ENCODE data around the gene LMOD3.

Gene LMOD3

DNA sequence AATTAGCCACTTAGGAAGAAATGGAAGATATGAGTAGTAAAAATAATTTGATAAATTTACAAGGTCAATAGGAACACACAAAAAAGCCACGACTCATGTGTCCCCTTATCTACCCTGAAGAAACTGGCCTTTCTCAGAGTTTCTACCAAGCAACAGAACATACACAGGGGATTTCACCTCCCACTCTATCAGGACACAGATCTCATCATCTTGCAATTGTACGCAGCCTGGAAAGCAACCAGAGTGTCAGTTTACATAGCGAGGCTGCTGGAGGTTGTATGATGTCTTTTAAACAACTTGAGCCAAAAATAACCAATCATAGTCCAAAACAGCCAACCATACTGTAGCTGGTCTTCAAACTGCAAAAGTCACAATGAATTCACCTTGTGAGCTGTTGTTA lies 19.7 kb upstream of the LMOD3 start:
- TF ChIP-seq FOXP2 (optimal IDR thresholded peaks at IDR 0.05; ENCODE audit: borderline replicate concordance, extremely low read depth, extremely low read length, insufficient read depth): no peak

DNA sequence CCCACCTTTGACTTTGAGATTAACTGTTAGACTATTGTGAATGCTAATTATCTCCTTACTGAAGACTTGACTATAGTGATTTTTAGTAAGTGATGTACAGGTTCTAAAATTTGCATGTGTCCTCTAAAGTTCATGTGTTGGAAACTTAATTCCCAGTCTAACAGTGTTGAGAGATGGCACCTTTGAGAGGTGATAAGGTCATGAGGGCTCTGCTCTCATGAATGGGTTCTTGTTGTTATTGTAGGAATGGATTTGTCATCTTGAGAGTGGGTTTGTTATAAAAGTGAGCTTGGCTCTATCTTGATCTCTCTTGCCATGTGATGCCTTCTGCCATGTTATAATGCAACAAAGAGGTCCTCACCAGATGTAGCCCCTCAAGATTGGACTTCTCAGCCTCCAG lies 18.9 kb upstream of the LMOD3 start:
- no peak for TF ChIP-seq POLR2AphosphoS5 (IDR thresholded peaks at IDR 0.05; ENCODE audit: low read depth, low read length)
- no peak for TF ChIP-seq TAF1 (IDR thresholded peaks at IDR 0.05; ENCODE audit: borderline replicate concordance, insufficient read depth, low read length)
- TF ChIP-seq SIN3A (IDR thresholded peaks at IDR 0.05; ENCODE audit: borderline replicate concordance, insufficient read depth, low read length): no peak
- no peak for TF ChIP-seq FOXP2 (optimal IDR thresholded peaks at IDR 0.05; ENCODE audit: borderline replicate concordance, extremely low read depth, extremely low read length, insufficient read depth)
- TF ChIP-seq REST (IDR thresholded peaks at IDR 0.05; ENCODE audit: insufficient read depth in 1 of 2, low read depth in 2 of 2, low read length in 2 of 2): no peak

DNA sequence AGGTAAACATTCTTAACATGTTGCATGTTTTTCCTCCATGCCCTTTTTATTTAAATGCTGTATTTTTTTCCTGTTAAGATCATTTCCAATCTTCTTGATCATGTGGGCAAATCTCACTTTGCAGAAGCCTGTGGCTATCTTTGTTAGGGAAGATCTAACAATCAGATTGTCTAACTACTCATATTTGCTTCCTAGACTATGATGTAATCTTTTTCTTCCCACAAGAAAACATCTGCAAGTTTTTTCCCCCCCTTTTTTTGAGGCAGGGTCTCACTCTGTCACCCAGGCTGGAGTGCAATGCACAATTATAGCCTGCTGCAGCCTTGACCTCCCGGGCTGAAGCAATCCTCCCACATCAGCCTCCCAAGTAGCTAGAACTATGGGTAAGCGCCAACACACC lies 15.0 kb upstream of the LMOD3 start:
- TF ChIP-seq REST (IDR thresholded peaks at IDR 0.05; ENCODE audit: insufficient read depth in 1 of 2, low read depth in 2 of 2, low read length in 2 of 2): no peak
- no peak for TF ChIP-seq FOXP2 (optimal IDR thresholded peaks at IDR 0.05; ENCODE audit: borderline replicate concordance, extremely low read depth, extremely low read length, insufficient read depth)
- TF ChIP-seq POLR2AphosphoS5 (IDR thresholded peaks at IDR 0.05; ENCODE audit: low read depth, low read length): no peak
- no peak for TF ChIP-seq TAF1 (IDR thresholded peaks at IDR 0.05; ENCODE audit: borderline replicate concordance, insufficient read depth, low read length)
- no peak for TF ChIP-seq SIN3A (IDR thresholded peaks at IDR 0.05; ENCODE audit: borderline replicate concordance, insufficient read depth, low read length)

DNA sequence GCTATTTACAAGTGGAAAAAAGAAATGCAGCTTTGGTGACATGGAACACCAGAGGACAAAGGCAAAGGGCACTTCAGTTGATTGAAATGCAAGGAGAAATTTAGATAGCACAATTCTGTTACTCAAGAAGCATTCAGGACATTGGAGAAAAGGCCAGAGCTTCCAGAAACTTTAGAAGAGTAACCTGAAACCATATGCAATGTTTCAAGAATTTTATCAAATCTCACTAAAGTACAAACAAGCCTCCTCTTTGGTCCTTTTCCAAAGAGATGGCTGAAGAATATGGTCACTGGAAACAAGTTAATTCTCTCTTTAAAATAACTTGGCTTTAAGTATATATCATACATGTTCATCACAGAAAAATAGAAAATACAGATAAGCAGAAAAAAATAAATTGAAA lies 14.6 kb upstream of the LMOD3 start:
- TF ChIP-seq FOXP2 (optimal IDR thresholded peaks at IDR 0.05; ENCODE audit: borderline replicate concordance, extremely low read depth, extremely low read length, insufficient read depth) (no peak), POLR2AphosphoS5 (IDR thresholded peaks at IDR 0.05; ENCODE audit: low read depth, low read length) (no peak), TAF1 (IDR thresholded peaks at IDR 0.05; ENCODE audit: borderline replicate concordance, insufficient read depth, low read length) (no peak), SIN3A (IDR thresholded peaks at IDR 0.05; ENCODE audit: borderline replicate concordance, insufficient read depth, low read length) (no peak), REST (IDR thresholded peaks at IDR 0.05; ENCODE audit: insufficient read depth in 1 of 2, low read depth in 2 of 2, low read length in 2 of 2) (no peak)

DNA sequence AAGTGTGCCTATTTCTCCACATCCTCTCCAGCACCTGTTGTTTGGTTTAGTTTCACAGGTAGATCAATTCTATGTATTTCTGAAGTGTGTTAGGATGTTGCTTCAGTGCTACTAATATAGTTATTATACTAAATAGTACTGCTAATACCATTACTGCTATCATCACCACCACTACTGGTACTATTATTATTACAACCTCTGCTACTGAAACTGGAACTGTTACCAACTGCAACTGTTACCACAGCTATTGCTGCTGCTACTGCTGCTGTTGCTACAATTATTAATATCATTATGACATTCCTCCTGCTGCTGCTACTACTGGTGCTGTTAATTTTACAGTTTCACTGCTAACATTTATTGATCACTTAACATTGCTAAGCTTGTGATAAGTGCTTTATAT lies 8.3 kb upstream of the LMOD3 start:
- TF ChIP-seq FOXP2 (optimal IDR thresholded peaks at IDR 0.05; ENCODE audit: borderline replicate concordance, extremely low read depth, extremely low read length, insufficient read depth): no peak

GRCh38 chr3:69129531-69129930 lies 7.1 kb upstream of the LMOD3 start:
- no peak for TF ChIP-seq SIN3A (IDR thresholded peaks at IDR 0.05; ENCODE audit: borderline replicate concordance, insufficient read depth, low read length)
- TF ChIP-seq POLR2AphosphoS5 (IDR thresholded peaks at IDR 0.05; ENCODE audit: low read depth, low read length): no peak
- TF ChIP-seq REST (IDR thresholded peaks at IDR 0.05; ENCODE audit: insufficient read depth in 1 of 2, low read depth in 2 of 2, low read length in 2 of 2): no peak
- no peak for TF ChIP-seq TAF1 (IDR thresholded peaks at IDR 0.05; ENCODE audit: borderline replicate concordance, insufficient read depth, low read length)
- no peak for TF ChIP-seq FOXP2 (optimal IDR thresholded peaks at IDR 0.05; ENCODE audit: borderline replicate concordance, extremely low read depth, extremely low read length, insufficient read depth)

All from PFSK-1 (cell line).